HG03442 (cell line): ENCODE data around the gene ZFP64.
"Not testable (repeated sequence)": the region's sequence is repeated elsewhere in the genome, so short reads cannot be mapped to it uniquely, and the experiment has no call there.

Experiments
- ATAC-seq: cut with Tn5 transposase; IDR thresholded peaks from one replicate; pipeline ENCODE4 v1.9.1; 2021; ENCODE audit warnings: mild to moderate bottlenecking, moderate library complexity; ENCODE audit not compliant: unreplicated experiment

Gene ZFP64

GRCh38 chr20:52207020-52207810 lies 15.6 kb upstream of the ZFP64 start:
- no peak for ATAC-seq

GRCh38 chr20:52204136-52204535 lies 12.6 kb upstream of the ZFP64 start:
- no peak for ATAC-seq

GRCh38 chr20:52201395-52201794 lies 9.8 kb upstream of the ZFP64 start:
- ATAC-seq = no peak

GRCh38 chr20:52200870-52201269 lies 9.3 kb upstream of the ZFP64 start:
- no peak for ATAC-seq

GRCh38 chr20:52196845-52197244 lies 5.3 kb upstream of the ZFP64 start:
- no peak for ATAC-seq

- no peak for ATAC-seq
These were observed 2.4 kb upstream of the ZFP64 start for GRCh38 chr20:52193886-52194545.

- ATAC-seq = no peak
These were observed 1.6 kb upstream of the ZFP64 start for GRCh38 chr20:52193133-52193532.

- not testable (repeated sequence) for ATAC-seq
These were observed 1.1 kb upstream of the ZFP64 start for GRCh38 chr20:52192719-52193007.

- ATAC-seq = peak; percentile 51
These were observed 538 bp upstream of the ZFP64 start for GRCh38 chr20:52191916-52192718.

- ATAC-seq = no peak
These were observed 995 bp downstream of the ZFP64 start for GRCh38 chr20:52190437-52191131.

- no peak for ATAC-seq
These were observed 9.8 kb downstream of the ZFP64 start for GRCh38 chr20:52181766-52182165.

GRCh38 chr20:52180180-52180840 lies 11.3 kb downstream of the ZFP64 start:
- no peak for ATAC-seq

GRCh38 chr20:52179331-52180179 lies 12.0 kb downstream of the ZFP64 start:
- ATAC-seq = peak; percentile 90

- no peak for ATAC-seq
These were observed 12.9 kb downstream of the ZFP64 start for GRCh38 chr20:52178691-52179090.

- no peak for ATAC-seq
These were observed 15.7 kb downstream of the ZFP64 start for GRCh38 chr20:52175840-52176239.

- ATAC-seq = peak; percentile 90
These were observed 19.1 kb downstream of the ZFP64 start for GRCh38 chr20:52172392-52173047.

- ATAC-seq = no peak
These were observed 20.6 kb downstream of the ZFP64 start for GRCh38 chr20:52171025-52171424.

GRCh38 chr20:52168116-52168515 lies 23.5 kb downstream of the ZFP64 start:
- ATAC-seq = no peak

- no peak for ATAC-seq
These were observed 24.2 kb downstream of the ZFP64 start for GRCh38 chr20:52167232-52167840.
